Esophagus muscularis mucosa (tissue), 4 donors: ENCODE data around the gene ZNF366. TPM values are rescaled to one million over a fixed set of nuclear protein-coding genes. Genes with fewer than 3 reads are reported as not detected.

Experiments
- DNase-seq: peaks from one replicate; pipeline ENCODE4 v3.0.0-alpha.2; 2017; ENCODE audit errors: extremely low spot score
- H3K27ac ChIP-seq, 4 donors: fragments of 200-600 bp; sonication (generic); replicated peaks in 1 of 4; 1 replicate in 3 of 4; 2 replicates in 1 of 4; pipeline ENCODE4 v1.5.1; 2016 to 2019; ENCODE audit warnings: mild to moderate bottlenecking in 1 of 4
- H3K27me3 ChIP-seq, 4 donors: fragments of 200-600 bp; sonication (generic); one replicate each; pipeline versions ENCODE4 v1.5.1 to v1.6.0; 2016 to 2019
- H3K36me3 ChIP-seq, 4 donors: fragments of 200-600 bp; sonication (generic); one replicate each; pipeline ENCODE4 v1.5.1; 2016 to 2019
- H3K4me1 ChIP-seq, 4 donors: fragments of 200-600 bp; sonication (generic); one replicate each; pipeline ENCODE4 v1.5.1; 2016 to 2019
- H3K4me3 ChIP-seq, 4 donors: fragments of 200-600 bp; sonication (generic); 1 replicate in 2 of 4; 2 replicates in 2 of 4; pipeline ENCODE4 v1.5.1; 2016 to 2019; ENCODE audit warnings: mild to moderate bottlenecking in 4 of 4, moderate library complexity in 1 of 4
- H3K9me3 ChIP-seq, 4 donors: fragments of 200-600 bp; sonication (generic); 1 replicate in 3 of 4; 2 replicates in 1 of 4; pipeline ENCODE4 v1.5.1; 2016 to 2019
- EP300 ChIP-seq: sonication (generic); formaldehyde crosslinking; IDR thresholded peaks from one replicate; pipeline ENCODE4 v1.6.1; 2017; ENCODE audit warnings: antibody characterized with exemption
- POLR2A ChIP-seq: fragments of 450-650 bp; IDR thresholded peaks from one replicate; pipeline ENCODE4 v1.6.1; 2017; ENCODE audit warnings: antibody characterized with exemption, moderate library complexity, mild to moderate bottlenecking, low read depth
- POLR2AphosphoS5 ChIP-seq, 2 donors: sonication (generic); formaldehyde crosslinking; IDR thresholded peaks; one replicate each; pipeline ENCODE4 v1.6.1; 2017; ENCODE audit warnings: antibody characterized with exemption in 2 of 2
- WGBS: methylation state at CpG from one replicate; pipeline ENCODE4 v1.1.5; 2018; 5-methylcytosine and 5-hydroxymethylcytosine counted together
- intact Hi-C: fragments of 100-400 bp; cut with DNase I; formaldehyde crosslinking; loops from one replicate; pipeline ENCODE4 v1.15.1; 2023
- total RNA-seq, 4 donors: library from RNA; depleted of rRNA; stranded (reverse); fragments of >200 nt; gene quantifications; one replicate each; pipeline versions ENCODE4 v1.1.0 to v1.2.1, GENCODE V29; 2016
- TF ChIP-seq, protein P1 (sequence below), 3 experiments: fragments of 200-600 bp in 2 of 3; fragments of 450-650 bp in 1 of 3; sonication (generic) in 2 of 3; IDR thresholded peaks; one replicate each; pipeline ENCODE4 v1.5.1; 2017 to 2019; ENCODE audit warnings: antibody characterized with exemption in 3 of 3, mild to moderate bottlenecking in 2 of 3, moderate library complexity in 1 of 3

Gene ZNF366
- total RNA-seq, 4 donors from 2014 or later: 3.1 to 11.1 (median 5.0) TPM

DNA sequence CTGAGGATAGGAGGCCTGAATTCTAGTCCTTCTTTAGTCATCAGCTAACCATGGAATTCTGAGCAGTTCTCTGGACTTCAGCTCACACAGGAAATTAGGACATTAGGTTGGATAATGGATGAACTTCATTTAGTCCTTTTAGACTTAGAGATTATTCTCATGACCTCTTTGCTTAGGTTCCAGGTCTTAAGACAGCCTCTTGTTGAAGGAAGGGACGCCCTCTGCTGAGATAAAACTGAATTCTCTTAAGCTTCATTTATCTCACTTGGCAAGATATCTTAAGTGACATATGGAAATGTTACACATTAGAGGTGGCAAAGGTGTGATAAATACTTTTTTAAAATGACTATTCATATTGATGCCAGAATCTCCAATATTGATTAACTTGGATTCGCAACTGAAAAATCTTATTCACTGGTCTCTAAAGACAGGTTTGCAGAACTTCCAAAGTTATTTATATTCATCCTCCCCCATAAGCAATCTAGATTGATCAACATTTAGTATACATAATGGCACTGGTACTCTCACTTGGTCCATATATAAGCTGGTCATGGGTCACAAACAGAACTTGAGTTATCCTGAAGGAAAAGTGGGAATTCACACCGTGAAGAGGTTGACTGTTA lies 16.9 kb upstream of the ZNF366 start:
- Histone ChIP-seq H3K4me3 (no peak overlapping the region), H3K27ac (no peak overlapping the region), H3K9me3 (peaks cover 0 to 5% (median 0%) of the 10 kb centered on the region in 4 donors), H3K36me3 (no peaks in the 10 kb centered on the region), H3K27me3 (no peaks in the 10 kb centered on the region), H3K4me1 (peaks cover 0 to 5% (median 2%) of the 10 kb centered on the region in 4 donors)
- TF ChIP-seq POLR2AphosphoS5 (IDR thresholded peaks at IDR 0.05): no peak
- TF ChIP-seq, protein P1, sequence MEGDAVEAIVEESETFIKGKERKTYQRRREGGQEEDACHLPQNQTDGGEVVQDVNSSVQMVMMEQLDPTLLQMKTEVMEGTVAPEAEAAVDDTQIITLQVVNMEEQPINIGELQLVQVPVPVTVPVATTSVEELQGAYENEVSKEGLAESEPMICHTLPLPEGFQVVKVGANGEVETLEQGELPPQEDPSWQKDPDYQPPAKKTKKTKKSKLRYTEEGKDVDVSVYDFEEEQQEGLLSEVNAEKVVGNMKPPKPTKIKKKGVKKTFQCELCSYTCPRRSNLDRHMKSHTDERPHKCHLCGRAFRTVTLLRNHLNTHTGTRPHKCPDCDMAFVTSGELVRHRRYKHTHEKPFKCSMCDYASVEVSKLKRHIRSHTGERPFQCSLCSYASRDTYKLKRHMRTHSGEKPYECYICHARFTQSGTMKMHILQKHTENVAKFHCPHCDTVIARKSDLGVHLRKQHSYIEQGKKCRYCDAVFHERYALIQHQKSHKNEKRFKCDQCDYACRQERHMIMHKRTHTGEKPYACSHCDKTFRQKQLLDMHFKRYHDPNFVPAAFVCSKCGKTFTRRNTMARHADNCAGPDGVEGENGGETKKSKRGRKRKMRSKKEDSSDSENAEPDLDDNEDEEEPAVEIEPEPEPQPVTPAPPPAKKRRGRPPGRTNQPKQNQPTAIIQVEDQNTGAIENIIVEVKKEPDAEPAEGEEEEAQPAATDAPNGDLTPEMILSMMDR (IDR thresholded peaks at IDR 0.05): peak; percentile 56 to 65 (median 62)
- no peak for TF ChIP-seq POLR2A
- 56% methylated on average over 3 of the region's 3 CpGs for WGBS
- DNase-seq: no peak
- intact Hi-C loops: loop anchor here (1.0 kb wide), 1 partner anchor 158 kb away; no protein-coding TSS in a partner anchor

DNA sequence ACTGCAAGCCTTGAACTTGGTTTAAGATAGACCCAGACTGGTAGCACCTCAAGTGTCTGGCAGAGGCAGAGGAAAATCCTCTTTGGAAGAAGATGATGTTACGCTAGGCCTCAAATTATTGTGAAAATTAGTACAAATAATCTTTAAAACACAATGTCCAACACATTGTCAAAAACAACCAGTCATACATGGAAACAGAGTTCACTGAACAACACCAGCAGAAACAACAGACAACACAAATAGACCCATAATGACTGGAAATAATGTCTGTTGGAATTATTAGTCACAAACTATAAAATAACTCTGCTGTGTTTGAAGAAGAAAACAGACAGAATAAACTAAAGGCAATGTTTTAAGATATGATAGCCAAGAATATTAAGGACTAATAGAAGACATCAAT lies 15.4 kb upstream of the ZNF366 start:
- no peaks in the 10 kb centered on the region for H3K36me3 ChIP-seq
- TF ChIP-seq POLR2AphosphoS5 (IDR thresholded peaks at IDR 0.05) (no peak), POLR2A (no peak), EP300 (no peak)
- TF ChIP-seq, protein P1 (IDR thresholded peaks at IDR 0.05): no peak
- WGBS: 95% methylated on average over 1 of the region's 1 CpG
- H3K4me3 ChIP-seq: no peak overlapping the region
- intact Hi-C loops: no loop called here
- DNase-seq: no peak
- H3K27me3 ChIP-seq: no peaks in the 10 kb centered on the region
- H3K9me3 ChIP-seq: peaks cover 0 to 5% (median 0%) of the 10 kb centered on the region in 4 donors
- peaks cover 6 to 10% (median 8%) of the 10 kb centered on the region in 4 donors for H3K4me1 ChIP-seq
- no peak overlapping the region for H3K27ac ChIP-seq

DNA sequence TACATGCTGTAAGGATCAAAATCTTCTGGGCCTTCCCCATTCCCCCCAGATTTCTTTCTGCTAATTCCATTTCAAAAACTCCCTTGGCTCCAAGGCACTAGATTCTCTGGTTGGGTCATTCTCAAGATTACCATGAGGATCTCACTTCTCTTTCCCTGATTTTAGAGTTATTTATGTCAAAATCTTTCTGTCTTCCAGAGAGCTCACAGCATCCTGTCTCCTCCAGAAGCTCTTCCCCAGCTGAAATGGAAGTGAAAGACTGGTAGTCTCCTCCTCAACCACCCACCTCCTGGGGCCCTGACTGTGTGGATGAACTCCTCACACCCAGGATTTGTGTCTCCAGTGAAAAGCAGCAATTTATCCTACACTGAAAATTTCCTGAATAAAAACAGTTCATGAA lies 11.9 kb upstream of the ZNF366 start:
- Histone ChIP-seq H3K4me3 (no peak overlapping the region), H3K9me3 (peaks cover 0 to 5% (median 0%) of the 10 kb centered on the region in 4 donors), H3K27ac (peak overlapping the region in 1 of 4 donors; percentile 22), H3K27me3 (no peaks in the 10 kb centered on the region), H3K4me1 (peaks cover 6 to 10% (median 8%) of the 10 kb centered on the region in 4 donors), H3K36me3 (no peaks in the 10 kb centered on the region)
- intact Hi-C loops: no loop called here
- DNase-seq: no peak
- TF ChIP-seq, protein P1 (IDR thresholded peaks at IDR 0.05): no peak
- no peak for TF ChIP-seq EP300

DNA sequence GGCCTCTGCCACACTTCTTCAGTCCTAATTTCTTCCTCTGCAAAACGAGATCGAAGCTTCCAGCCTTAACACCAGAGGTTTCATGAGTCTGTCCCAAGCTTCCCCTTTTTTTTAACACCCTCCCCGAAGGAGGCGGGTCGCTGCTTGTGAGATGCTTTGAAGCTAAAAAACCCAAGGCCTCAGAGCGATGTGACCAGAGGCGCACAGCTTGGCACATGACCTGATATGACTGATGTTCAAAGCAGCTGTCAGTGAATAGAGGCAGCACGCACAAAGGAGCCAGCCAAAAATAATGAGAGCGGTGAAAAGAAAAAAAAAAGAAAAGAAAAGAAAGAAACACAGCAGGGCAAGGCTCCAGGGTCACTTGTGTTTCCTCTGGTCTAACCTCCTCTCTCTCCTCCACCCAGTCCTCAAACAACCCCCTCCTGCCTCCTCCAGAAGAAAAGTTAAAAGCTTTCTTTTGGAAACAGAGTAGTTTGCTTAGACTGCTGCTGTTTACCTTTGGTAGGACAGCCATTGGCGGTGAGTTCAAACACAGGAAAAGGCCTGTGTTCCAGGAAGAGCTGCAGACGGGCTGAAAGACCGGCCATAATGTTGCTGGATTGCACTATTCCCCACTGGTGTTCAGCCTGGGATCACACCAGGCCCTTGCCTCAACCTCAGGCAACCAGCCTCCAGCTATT lies 10.9 kb upstream of the ZNF366 start:
- Histone ChIP-seq H3K9me3 (peaks cover 0 to 5% (median 0%) of the 10 kb centered on the region in 4 donors), H3K27me3 (no peaks in the 10 kb centered on the region), H3K27ac (peak overlapping the region; percentile 1 to 26 (median 16)), H3K4me1 (peaks cover 5 to 7% (median 6%) of the 10 kb centered on the region in 4 donors), H3K36me3 (no peaks in the 10 kb centered on the region), H3K4me3 (no peak overlapping the region)
- 61% methylated on average over 12 of the region's 12 CpGs for WGBS
- intact Hi-C loops: no loop called here
- TF ChIP-seq POLR2AphosphoS5 (IDR thresholded peaks at IDR 0.05) (no peak), POLR2A (no peak), EP300 (no peak)
- TF ChIP-seq, protein P1 (IDR thresholded peaks at IDR 0.05): no peak
- peak; percentile 91 for DNase-seq
